ENCODE results near the gene TTC19.

DNA sequence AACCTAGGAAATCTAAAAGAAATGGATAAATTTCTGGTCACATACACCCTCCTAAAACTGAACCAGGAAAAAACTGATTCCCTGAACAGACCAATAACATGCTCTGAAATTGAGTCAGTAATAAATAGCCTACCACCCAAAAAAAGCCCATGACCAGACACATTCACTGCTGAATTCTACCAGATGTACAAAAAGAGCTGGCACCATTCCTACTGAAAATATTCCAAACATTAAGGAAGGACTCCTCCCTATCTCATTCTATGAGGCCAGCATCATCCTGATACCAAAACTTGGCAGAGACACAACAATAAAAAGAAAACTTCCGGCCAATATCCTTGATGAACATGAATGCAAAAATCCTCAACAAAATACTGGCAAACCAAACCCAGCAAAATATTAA is 52.9 kb downstream of the TTC19 start:
- TF ChIP-seq, protein P1, sequence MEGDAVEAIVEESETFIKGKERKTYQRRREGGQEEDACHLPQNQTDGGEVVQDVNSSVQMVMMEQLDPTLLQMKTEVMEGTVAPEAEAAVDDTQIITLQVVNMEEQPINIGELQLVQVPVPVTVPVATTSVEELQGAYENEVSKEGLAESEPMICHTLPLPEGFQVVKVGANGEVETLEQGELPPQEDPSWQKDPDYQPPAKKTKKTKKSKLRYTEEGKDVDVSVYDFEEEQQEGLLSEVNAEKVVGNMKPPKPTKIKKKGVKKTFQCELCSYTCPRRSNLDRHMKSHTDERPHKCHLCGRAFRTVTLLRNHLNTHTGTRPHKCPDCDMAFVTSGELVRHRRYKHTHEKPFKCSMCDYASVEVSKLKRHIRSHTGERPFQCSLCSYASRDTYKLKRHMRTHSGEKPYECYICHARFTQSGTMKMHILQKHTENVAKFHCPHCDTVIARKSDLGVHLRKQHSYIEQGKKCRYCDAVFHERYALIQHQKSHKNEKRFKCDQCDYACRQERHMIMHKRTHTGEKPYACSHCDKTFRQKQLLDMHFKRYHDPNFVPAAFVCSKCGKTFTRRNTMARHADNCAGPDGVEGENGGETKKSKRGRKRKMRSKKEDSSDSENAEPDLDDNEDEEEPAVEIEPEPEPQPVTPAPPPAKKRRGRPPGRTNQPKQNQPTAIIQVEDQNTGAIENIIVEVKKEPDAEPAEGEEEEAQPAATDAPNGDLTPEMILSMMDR (conservative IDR thresholded peaks at IDR 0.05): no peak
- no peak for TF ChIP-seq ZFX (IDR thresholded peaks at IDR 0.05)

Data from C4-2B (cell line).